Ishikawa (cell line): Measurements from ENCODE around the gene CCDC78.

Source experiments
- CREB1 ChIP-seq: IDR thresholded peaks from 2 replicates; pipeline ENCODE4 v1.6.1; 2012; ENCODE audit warnings: low read depth
- EGR1 ChIP-seq: IDR thresholded peaks from 2 replicates; pipeline ENCODE4 v1.6.1; 2012
- EP300 ChIP-seq: IDR thresholded peaks from 2 replicates; pipeline ENCODE4 v1.6.1; 2012; ENCODE audit warnings: borderline replicate concordance
- RAD21 ChIP-seq: IDR thresholded peaks from 2 replicates; pipeline ENCODE4 v1.6.1; 2012; ENCODE audit warnings: low read depth
- TF ChIP-seq, protein P1 (sequence below): IDR thresholded peaks from 2 replicates; pipeline ENCODE4 v1.6.1; 2012

DNA sequence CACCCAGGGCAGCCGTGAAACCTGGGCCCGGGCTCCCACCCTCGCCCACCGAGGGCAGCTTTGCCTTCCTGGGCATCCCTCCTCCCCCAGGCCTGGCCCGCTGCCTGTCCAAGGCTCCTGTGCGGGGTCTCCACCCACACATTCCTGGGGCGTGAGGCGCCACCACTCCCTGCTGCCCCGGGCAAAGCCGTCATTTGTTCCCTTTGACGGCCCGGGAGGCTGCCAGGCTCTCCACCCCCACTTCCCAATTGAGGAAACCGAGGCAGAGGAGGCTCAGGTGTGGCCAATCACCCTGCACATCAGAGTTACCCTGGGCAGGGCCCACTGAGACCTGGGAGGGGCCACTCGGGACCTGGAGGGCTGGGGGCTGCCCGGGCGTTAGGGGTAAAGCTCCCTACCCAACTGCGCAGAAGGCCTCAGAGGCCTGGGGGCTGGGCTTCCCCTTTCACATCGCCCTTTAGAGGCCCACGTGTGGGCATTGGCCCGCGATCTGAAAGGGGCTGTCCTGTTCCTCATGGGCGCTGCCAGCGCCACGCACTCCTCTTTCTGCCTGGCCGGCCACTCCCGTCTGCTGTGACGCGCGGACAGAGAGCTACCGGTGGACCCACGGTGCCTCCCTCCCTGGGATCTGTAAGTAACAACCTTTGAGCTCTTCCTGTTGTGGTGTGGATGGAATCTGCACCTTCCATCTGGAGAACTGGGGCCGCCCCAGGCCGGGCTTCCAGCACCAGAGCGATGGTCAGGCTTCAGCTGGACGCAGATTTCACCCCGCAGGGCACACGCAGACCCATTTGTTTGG lies 34.5 kb upstream of the CCDC78 start, which contains the start of gene MSLN:
- TF ChIP-seq, protein P1, sequence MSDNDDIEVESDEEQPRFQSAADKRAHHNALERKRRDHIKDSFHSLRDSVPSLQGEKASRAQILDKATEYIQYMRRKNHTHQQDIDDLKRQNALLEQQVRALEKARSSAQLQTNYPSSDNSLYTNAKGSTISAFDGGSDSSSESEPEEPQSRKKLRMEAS: 0 out of 2 replicates have a peak, but pooled peaks have one; percentile 9
- peak; percentile 44; the same call in 1 of the 2 replicates for TF ChIP-seq EGR1
- TF ChIP-seq EP300: no peak
- TF ChIP-seq RAD21: no peak
- TF ChIP-seq CREB1: no peak
